ENCODE results near the gene ZNF860. TPM values are rescaled to one million over a fixed set of nuclear protein-coding genes. Genes with fewer than 3 reads are reported as not detected.

The ZNF860 gene
- total and polyA plus RNA-seq, 5 experiments from 2014 or later = 1.1 to 2.1 TPM; not detected in 3

GRCh38 chr3:31967592-31967991 lies 14.0 kb upstream of the ZNF860 start:
- ATAC-seq (no peak), DNase-seq (no peak)
- no peak overlapping the region for H3K4me3 Mint-ChIP-seq
- POLR2A ChIA-PET = no interaction called here
- H3K27me3 Mint-ChIP-seq = peaks cover 0 to 10% (median 0%) of the 10 kb centered on the region in 5 donors
- no peaks in the 10 kb centered on the region for H3K9me3 Mint-ChIP-seq
- H3K4me1 Mint-ChIP-seq = peaks cover 4 to 33% (median 5%) of the 10 kb centered on the region in 4 donors
- no peaks in the 10 kb centered on the region for H3K36me3 Mint-ChIP-seq
- H3K27ac Mint-ChIP-seq = no peak overlapping the region

- H3K27ac Mint-ChIP-seq = peak overlapping the region in 1 of 10 donors; percentile 25
- ATAC-seq = no peak
- no peaks in the 10 kb centered on the region for H3K36me3 Mint-ChIP-seq
- H3K9me3 Mint-ChIP-seq = no peaks in the 10 kb centered on the region
- DNase-seq = no peak
- peaks cover 0 to 29% (median 0%) of the 10 kb centered on the region in 4 donors for H3K4me1 Mint-ChIP-seq
- no peak overlapping the region for H3K4me3 Mint-ChIP-seq
- POLR2A ChIA-PET = no interaction called here
- H3K27me3 Mint-ChIP-seq = peaks cover 0 to 11% (median 0%) of the 10 kb centered on the region in 5 donors
Observed at GRCh38 chr3:31968369-31968926, 13.1 kb upstream of the ZNF860 start.

GRCh38 chr3:31968927-31969418 lies 12.6 kb upstream of the ZNF860 start:
- Mint-ChIP-seq H3K27ac (no peak overlapping the region), H3K36me3 (no peaks in the 10 kb centered on the region), H3K4me1 (peaks cover 0 to 28% (median 0%) of the 10 kb centered on the region in 4 donors), H3K9me3 (no peaks in the 10 kb centered on the region), H3K27me3 (peaks cover 0 to 15% (median 0%) of the 10 kb centered on the region in 5 donors), H3K4me3 (no peak overlapping the region)
- POLR2A ChIA-PET = no interaction called here
- no peak for ATAC-seq
- no peak for DNase-seq

GRCh38 chr3:31971607-31972006 lies 9.9 kb upstream of the ZNF860 start:
- H3K9me3 Mint-ChIP-seq = no peaks in the 10 kb centered on the region
- no peak overlapping the region for H3K27ac Mint-ChIP-seq
- peaks cover 0 to 30% (median 0%) of the 10 kb centered on the region in 4 donors for H3K4me1 Mint-ChIP-seq
- ATAC-seq (no peak), DNase-seq (no peak)
- H3K4me3 Mint-ChIP-seq = no peak overlapping the region
- POLR2A ChIA-PET = interaction anchor here (0.6 kb wide), 1 partner anchor 439 kb away, joined by 3 read pairs; the partner anchor contains the start of gene STT3B
- H3K36me3 Mint-ChIP-seq = no peaks in the 10 kb centered on the region
- peaks cover 0 to 26% (median 9%) of the 10 kb centered on the region in 5 donors for H3K27me3 Mint-ChIP-seq

GRCh38 chr3:31973081-31973480 lies 8.5 kb upstream of the ZNF860 start:
- DNase-seq (no peak), ATAC-seq (no peak)
- Mint-ChIP-seq H3K27me3 (peaks cover 5 to 38% (median 21%) of the 10 kb centered on the region in 5 donors), H3K4me3 (no peak overlapping the region), H3K27ac (no peak overlapping the region), H3K9me3 (no peaks in the 10 kb centered on the region), H3K36me3 (no peaks in the 10 kb centered on the region), H3K4me1 (peaks cover 0 to 28% (median 0%) of the 10 kb centered on the region in 4 donors)
- POLR2A ChIA-PET = no interaction called here

GRCh38 chr3:31973837-31974236 lies 7.7 kb upstream of the ZNF860 start:
- no peak for ATAC-seq
- H3K4me3 Mint-ChIP-seq = no peak overlapping the region
- peaks cover 10 to 46% (median 28%) of the 10 kb centered on the region in 5 donors for H3K27me3 Mint-ChIP-seq

GRCh38 chr3:31974471-31974870 lies 7.1 kb upstream of the ZNF860 start:
- no peak overlapping the region for H3K4me3 Mint-ChIP-seq
- DNase-seq = no peak
- H3K27me3 Mint-ChIP-seq = peaks cover 15 to 52% (median 33%) of the 10 kb centered on the region in 5 donors
- H3K36me3 Mint-ChIP-seq = no peaks in the 10 kb centered on the region
- no peak for ATAC-seq
- POLR2A ChIA-PET = no interaction called here
- H3K9me3 Mint-ChIP-seq = no peaks in the 10 kb centered on the region
- no peak overlapping the region for H3K27ac Mint-ChIP-seq
- peaks cover 0 to 28% (median 3%) of the 10 kb centered on the region in 4 donors for H3K4me1 Mint-ChIP-seq

More at GRCh38 chr3:31973837-31974236, 7.7 kb upstream of the ZNF860 start:
- POLR2A ChIA-PET = no interaction called here
- Mint-ChIP-seq H3K9me3 (no peaks in the 10 kb centered on the region), H3K27ac (no peak overlapping the region), H3K36me3 (no peaks in the 10 kb centered on the region), H3K4me1 (peaks cover 0 to 25% (median 0%) of the 10 kb centered on the region in 4 donors)
- DNase-seq = no peak

- POLR2A ChIA-PET = no interaction called here
- Mint-ChIP-seq H3K27ac (no peak overlapping the region), H3K9me3 (no peaks in the 10 kb centered on the region), H3K36me3 (no peaks in the 10 kb centered on the region), H3K4me1 (peaks cover 0 to 31% (median 4%) of the 10 kb centered on the region in 4 donors), H3K4me3 (no peak overlapping the region), H3K27me3 (peaks cover 18 to 57% (median 36%) of the 10 kb centered on the region in 5 donors)
- DNase-seq = no peak
- no peak for ATAC-seq
Observed at GRCh38 chr3:31974964-31975363, 6.6 kb upstream of the ZNF860 start.

- Mint-ChIP-seq H3K27me3 (peaks cover 18 to 66% (median 41%) of the 10 kb centered on the region in 5 donors), H3K9me3 (no peaks in the 10 kb centered on the region), H3K4me1 (peaks cover 3 to 30% (median 11%) of the 10 kb centered on the region in 4 donors), H3K36me3 (no peaks in the 10 kb centered on the region), H3K27ac (no peak overlapping the region), H3K4me3 (no peak overlapping the region)
- POLR2A ChIA-PET = no interaction called here
- DNase-seq = no peak
- ATAC-seq = no peak
Observed at GRCh38 chr3:31976302-31976701, 5.2 kb upstream of the ZNF860 start.

GRCh38 chr3:31977736-31978135 lies 3.8 kb upstream of the ZNF860 start:
- peaks cover 21 to 80% (median 52%) of the 10 kb centered on the region in 5 donors for H3K27me3 Mint-ChIP-seq
- ATAC-seq = no peak

GRCh38 chr3:31978553-31978952 lies 3.0 kb upstream of the ZNF860 start:
- H3K4me3 Mint-ChIP-seq = no peak overlapping the region
- no peak for DNase-seq
- H3K27me3 Mint-ChIP-seq = peaks cover 21 to 88% (median 52%) of the 10 kb centered on the region in 5 donors
- H3K27ac Mint-ChIP-seq = no peak overlapping the region
- no peaks in the 10 kb centered on the region for H3K36me3 Mint-ChIP-seq
- POLR2A ChIA-PET = no interaction called here
- H3K9me3 Mint-ChIP-seq = no peaks in the 10 kb centered on the region
- H3K4me1 Mint-ChIP-seq = peaks cover 5 to 34% (median 18%) of the 10 kb centered on the region in 4 donors
- ATAC-seq = no peak

More at GRCh38 chr3:31977736-31978135, 3.8 kb upstream of the ZNF860 start:
- H3K36me3 Mint-ChIP-seq = no peaks in the 10 kb centered on the region
- DNase-seq = no peak
- H3K4me1 Mint-ChIP-seq = peaks cover 5 to 37% (median 18%) of the 10 kb centered on the region in 4 donors
- POLR2A ChIA-PET = no interaction called here
- H3K9me3 Mint-ChIP-seq = no peaks in the 10 kb centered on the region
- no peak overlapping the region for H3K27ac Mint-ChIP-seq
- no peak overlapping the region for H3K4me3 Mint-ChIP-seq

GRCh38 chr3:31979001-31979697 lies 2.4 kb upstream of the ZNF860 start:
- ATAC-seq (no peak), DNase-seq (no peak)
- no peak overlapping the region for H3K27ac Mint-ChIP-seq
- H3K4me1 Mint-ChIP-seq = peaks cover 5 to 32% (median 18%) of the 10 kb centered on the region in 4 donors
- H3K4me3 Mint-ChIP-seq = peak overlapping the region in 9 of 10 donors; percentile 44 to 94 (median 67)
- peaks cover 21 to 94% (median 48%) of the 10 kb centered on the region in 5 donors for H3K27me3 Mint-ChIP-seq
- H3K36me3 Mint-ChIP-seq = no peaks in the 10 kb centered on the region
- POLR2A ChIA-PET = no interaction called here
- no peaks in the 10 kb centered on the region for H3K9me3 Mint-ChIP-seq

- Mint-ChIP-seq H3K36me3 (no peaks in the 10 kb centered on the region), H3K9me3 (no peaks in the 10 kb centered on the region), H3K27me3 (peaks cover 21 to 87% (median 45%) of the 10 kb centered on the region in 5 donors), H3K4me3 (peak overlapping the region; percentile 70 to 94 (median 80)), H3K4me1 (peaks cover 5 to 40% (median 18%) of the 10 kb centered on the region in 4 donors), H3K27ac (no peak overlapping the region)
- POLR2A ChIA-PET = no interaction called here
- ATAC-seq = peak; percentile 68 to 76
- peak in 9 of 10 donors; percentile 8 to 72 (median 38) for DNase-seq
Observed at GRCh38 chr3:31980530-31981205, 882 bp upstream of the ZNF860 start.
